ENCODE data around the gene BNIPL. TPM values are rescaled to one million over a fixed set of nuclear protein-coding genes. Genes with fewer than 3 reads are reported as not detected.
A peak's percentile ranks its signal among the peaks of the same experiment; 100 is the strongest.

Gene BNIPL
- total and polyA plus RNA-seq, 8 donors, result 0.25 to 35.1 (median 1.3) TPM; not detected in 5

DNA sequence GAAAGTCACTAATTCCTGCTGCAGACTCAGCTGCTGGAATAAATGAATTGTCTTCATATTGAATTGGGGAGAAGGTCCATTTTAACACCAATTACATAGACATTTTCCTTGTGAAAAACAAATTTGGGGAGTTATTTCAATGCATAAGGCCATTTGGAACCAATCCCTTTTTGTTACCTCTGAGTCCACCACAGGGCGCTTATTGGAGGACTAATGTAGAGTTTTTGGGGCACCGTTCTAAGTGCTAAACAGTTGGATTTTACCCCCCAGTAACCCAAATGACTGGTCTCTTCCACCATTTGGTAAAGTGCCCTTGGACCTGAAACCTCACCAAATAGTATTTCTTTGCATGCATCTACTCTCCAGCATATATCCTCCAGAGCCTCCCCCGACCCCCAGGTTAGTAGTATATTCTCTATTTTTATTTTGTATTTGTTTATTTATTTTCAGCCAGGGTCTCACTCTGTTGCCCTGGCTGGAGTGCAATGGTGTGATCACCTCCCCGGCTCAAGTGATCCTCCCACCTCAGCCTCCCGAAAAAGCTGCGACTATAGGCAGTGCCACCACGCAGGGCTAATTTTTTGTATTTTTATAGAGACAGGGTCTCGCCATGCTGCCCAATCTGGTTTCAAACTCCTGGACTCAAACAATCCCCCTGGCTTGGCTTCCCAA, 26.6 kb upstream of the BNIPL start:
- 94 to 97% (median 96%) methylated on average over 8 of the region's 8 CpGs for whole genome bisulfite sequencing, 5 donors
- peak overlapping the region in 2 of 4 donors; percentile 66 to 73 for H3K4me3 ChIP-seq

DNA sequence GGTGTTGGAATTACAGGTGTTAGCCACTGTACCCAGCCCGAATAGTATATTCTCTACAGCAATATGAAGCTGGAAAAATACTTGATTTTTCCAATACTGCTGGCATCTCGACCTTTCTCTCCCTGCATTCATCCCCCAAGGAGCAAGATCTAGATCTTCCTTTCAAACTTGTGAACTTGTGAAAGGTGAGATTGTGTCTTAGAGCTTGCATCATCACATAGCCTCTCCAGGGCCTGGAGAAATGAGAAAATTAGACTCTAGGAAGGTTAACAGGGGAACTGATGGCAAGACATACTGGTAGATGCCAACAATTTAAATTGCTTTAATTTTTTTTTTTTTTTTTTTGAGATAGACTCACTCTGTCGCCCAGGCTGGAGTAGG, 26.1 kb upstream of the BNIPL start:
- Histone ChIP-seq H3K36me3 (no peaks in the 10 kb centered on the region), H3K4me1 (peaks cover 41 to 80% (median 64%) of the 10 kb centered on the region in 4 donors), H3K27me3 (no peaks in the 10 kb centered on the region), H3K27ac (no peak overlapping the region), H3K4me3 (no peak overlapping the region), H3K9me3 (no peaks in the 10 kb centered on the region)
- intact Hi-C loops (cut with DNase I; ENCODE audit: low total_unique reads), result no loop called here
- no peak for DNase-seq
- 84 to 86% (median 84%) methylated on average over 3 of the region's 3 CpGs for WGBS, 5 donors
- TF ChIP-seq POLR2A (IDR thresholded peaks at IDR 0.05) (no peak), EP300 (IDR thresholded peaks at IDR 0.05) (no peak), POLR2AphosphoS5 (IDR thresholded peaks at IDR 0.05) (no peak)
- TF ChIP-seq, protein P1, sequence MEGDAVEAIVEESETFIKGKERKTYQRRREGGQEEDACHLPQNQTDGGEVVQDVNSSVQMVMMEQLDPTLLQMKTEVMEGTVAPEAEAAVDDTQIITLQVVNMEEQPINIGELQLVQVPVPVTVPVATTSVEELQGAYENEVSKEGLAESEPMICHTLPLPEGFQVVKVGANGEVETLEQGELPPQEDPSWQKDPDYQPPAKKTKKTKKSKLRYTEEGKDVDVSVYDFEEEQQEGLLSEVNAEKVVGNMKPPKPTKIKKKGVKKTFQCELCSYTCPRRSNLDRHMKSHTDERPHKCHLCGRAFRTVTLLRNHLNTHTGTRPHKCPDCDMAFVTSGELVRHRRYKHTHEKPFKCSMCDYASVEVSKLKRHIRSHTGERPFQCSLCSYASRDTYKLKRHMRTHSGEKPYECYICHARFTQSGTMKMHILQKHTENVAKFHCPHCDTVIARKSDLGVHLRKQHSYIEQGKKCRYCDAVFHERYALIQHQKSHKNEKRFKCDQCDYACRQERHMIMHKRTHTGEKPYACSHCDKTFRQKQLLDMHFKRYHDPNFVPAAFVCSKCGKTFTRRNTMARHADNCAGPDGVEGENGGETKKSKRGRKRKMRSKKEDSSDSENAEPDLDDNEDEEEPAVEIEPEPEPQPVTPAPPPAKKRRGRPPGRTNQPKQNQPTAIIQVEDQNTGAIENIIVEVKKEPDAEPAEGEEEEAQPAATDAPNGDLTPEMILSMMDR (IDR thresholded peaks at IDR 0.05), result no peak

More for the DNA sequence above, 26.6 kb upstream of the BNIPL start:
- TF ChIP-seq POLR2A (IDR thresholded peaks at IDR 0.05) (no peak), POLR2AphosphoS5 (IDR thresholded peaks at IDR 0.05) (no peak), EP300 (IDR thresholded peaks at IDR 0.05) (no peak)
- TF ChIP-seq, protein P1 (IDR thresholded peaks at IDR 0.05), result no peak
- intact Hi-C loops (cut with DNase I; ENCODE audit: low total_unique reads), result no loop called here
- no peak for DNase-seq
- no peaks in the 10 kb centered on the region for H3K9me3 ChIP-seq
- H3K27ac ChIP-seq, result peak overlapping the region in 3 of 5 donors; percentile 89 to 92 (median 90)
- peaks cover 41 to 85% (median 69%) of the 10 kb centered on the region in 4 donors for H3K4me1 ChIP-seq
- H3K36me3 ChIP-seq, result no peaks in the 10 kb centered on the region
- no peaks in the 10 kb centered on the region for H3K27me3 ChIP-seq

DNA sequence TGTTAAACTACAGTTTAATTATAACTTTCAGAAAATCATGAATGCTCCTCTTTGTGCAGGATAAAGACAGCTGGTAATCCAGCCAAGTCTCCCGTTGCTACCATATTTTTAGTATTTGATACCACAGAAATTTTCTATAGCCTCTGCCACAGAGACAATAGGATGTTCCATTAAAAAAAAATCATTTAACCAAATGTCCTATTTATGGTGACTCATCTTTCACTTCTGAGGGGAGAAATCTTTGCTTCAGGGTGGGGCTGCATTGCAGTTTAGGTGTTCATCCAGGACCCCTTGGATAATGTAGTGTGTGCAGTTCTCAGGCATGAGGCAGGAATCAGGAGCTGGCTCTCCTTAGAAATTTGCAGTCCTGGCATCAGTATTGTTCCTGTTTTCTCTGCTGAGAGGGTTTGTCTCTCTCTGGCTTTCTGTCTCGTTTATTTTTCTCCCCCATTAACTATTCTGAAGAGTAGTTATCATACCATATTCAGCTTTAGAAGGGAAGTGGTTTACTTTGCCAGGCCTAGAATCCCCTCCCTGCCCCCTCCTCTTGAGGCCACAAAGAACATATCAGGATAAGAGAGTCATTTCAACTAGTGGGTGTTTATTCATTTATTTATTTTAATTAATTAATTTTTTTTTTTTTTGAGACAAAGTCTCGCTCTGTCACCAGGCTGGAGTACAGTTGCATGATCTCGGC, 25.1 kb upstream of the BNIPL start:
- Histone ChIP-seq H3K27me3 (no peaks in the 10 kb centered on the region), H3K9me3 (no peaks in the 10 kb centered on the region), H3K27ac (peak overlapping the region in 2 of 5 donors; percentile 36 to 64), H3K4me3 (no peak overlapping the region), H3K36me3 (peaks cover 0 to 6% (median 0%) of the 10 kb centered on the region in 4 donors), H3K4me1 (peaks cover 41 to 70% (median 56%) of the 10 kb centered on the region in 4 donors)
- WGBS, 5 donors, result 55 to 67% (median 63%) methylated on average over 4 of the region's 4 CpGs
- intact Hi-C loops (cut with DNase I; ENCODE audit: low total_unique reads), result no loop called here
- TF ChIP-seq EP300 (IDR thresholded peaks at IDR 0.05), result no peak
- no peak for TF ChIP-seq POLR2A (IDR thresholded peaks at IDR 0.05)
- TF ChIP-seq, protein P1 (IDR thresholded peaks at IDR 0.05), result no peak
- TF ChIP-seq POLR2AphosphoS5 (IDR thresholded peaks at IDR 0.05), result no peak
- no peak for DNase-seq

DNA sequence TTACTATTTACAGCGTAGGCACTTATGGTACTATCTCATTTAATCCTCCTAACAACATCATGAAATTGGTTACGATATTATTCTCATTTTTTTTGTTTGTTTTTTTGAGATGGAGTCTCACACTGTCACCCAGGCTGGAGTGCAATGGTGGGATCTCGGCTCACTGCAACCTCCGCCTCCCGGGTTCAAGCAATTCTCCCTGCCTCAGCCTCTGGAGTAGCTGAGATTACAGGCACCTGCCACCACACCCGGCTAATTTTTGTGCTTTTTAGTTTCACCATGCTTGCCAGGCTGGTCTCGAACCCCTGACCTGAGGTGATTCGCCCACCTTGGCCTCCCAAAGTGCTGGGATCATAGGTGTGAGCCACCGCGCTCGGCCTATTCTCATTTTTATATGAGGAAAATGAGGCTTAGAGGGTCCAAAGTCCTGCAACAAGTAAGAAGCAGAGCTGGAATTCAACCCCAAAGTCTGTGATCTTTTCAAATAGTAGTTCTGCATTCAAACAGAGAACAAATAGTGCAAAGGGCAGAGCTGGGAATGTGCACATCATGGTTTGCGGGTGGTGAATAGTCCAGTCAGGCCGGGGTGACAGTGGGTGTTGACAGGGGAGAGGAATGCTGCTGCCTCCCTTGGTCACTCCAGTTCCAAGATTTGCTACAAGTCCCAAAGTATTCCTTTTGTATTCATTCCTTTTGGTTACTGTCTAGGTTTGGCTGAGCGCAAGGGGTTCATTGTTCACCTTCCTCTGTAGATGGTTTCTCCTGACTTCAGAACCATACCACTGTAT, 23.5 kb upstream of the BNIPL start:
- Histone ChIP-seq H3K27ac (peak overlapping the region; percentile 48 to 64 (median 56)), H3K4me3 (no peak overlapping the region), H3K9me3 (no peaks in the 10 kb centered on the region), H3K27me3 (no peaks in the 10 kb centered on the region), H3K36me3 (peaks cover 0 to 14% (median 5%) of the 10 kb centered on the region in 4 donors), H3K4me1 (peaks cover 30 to 57% (median 45%) of the 10 kb centered on the region in 4 donors)
- intact Hi-C loops (cut with DNase I; ENCODE audit: low total_unique reads), result no loop called here
- WGBS, 5 donors, result 61 to 77% (median 67%) methylated on average over 14 of the region's 14 CpGs
- DNase-seq, result peak in 1 of 2 donors; percentile 60
- TF ChIP-seq POLR2AphosphoS5 (IDR thresholded peaks at IDR 0.05) (no peak), EP300 (IDR thresholded peaks at IDR 0.05) (no peak), POLR2A (IDR thresholded peaks at IDR 0.05) (no peak)
- TF ChIP-seq, protein P1 (IDR thresholded peaks at IDR 0.05), result no peak

All from stomach (tissue), 9 donors.